Stimulated activated CD8-positive, alpha-beta memory T cell treated with anti-CD3 and anti-CD28 coated beads, Interleukin-7, amount 100 ng/mL, for 24 hours (primary cell): ENCODE results near the gene GMFB.

Experiments
- DNase-seq: peaks from one replicate; pipeline ENCODE4 v3.0.0-alpha.2; 2020; ENCODE audit warnings: low read depth

The GMFB gene

DNA sequence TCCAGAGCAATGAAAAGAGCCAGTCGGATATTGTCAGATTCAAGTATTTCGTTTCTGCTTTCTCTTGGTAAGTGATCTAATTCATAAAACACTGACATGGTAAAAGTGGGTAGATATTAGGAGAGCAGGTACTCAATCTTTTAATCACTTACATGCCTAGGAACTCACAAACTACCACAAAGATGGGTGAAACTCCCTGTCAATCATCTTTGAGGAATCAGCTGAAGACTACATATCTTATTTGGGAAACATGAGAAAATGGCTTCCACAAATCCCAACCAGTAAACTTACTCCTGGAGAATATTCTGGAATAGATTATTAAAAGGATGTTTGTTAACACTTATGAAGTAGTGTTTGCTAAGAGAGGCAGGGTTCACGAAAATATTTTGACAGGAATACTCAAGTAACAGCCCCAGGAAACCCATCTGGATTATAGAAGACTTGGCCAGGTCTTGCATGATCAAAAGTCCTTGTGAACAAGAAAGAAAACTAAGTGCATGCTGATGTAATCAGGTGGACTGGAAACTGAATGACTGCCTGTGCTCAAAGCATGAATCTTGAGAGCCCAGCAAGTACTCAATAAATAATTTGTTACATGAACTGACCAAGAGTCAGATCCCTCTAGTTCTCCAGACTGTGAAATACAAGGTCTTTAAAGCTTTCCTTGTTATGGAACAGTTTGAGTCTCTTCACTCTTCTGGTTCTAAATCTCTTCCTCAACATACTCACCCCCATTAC lies 63.1 kb downstream of the GMFB start:
- no peak for DNase-seq

DNA sequence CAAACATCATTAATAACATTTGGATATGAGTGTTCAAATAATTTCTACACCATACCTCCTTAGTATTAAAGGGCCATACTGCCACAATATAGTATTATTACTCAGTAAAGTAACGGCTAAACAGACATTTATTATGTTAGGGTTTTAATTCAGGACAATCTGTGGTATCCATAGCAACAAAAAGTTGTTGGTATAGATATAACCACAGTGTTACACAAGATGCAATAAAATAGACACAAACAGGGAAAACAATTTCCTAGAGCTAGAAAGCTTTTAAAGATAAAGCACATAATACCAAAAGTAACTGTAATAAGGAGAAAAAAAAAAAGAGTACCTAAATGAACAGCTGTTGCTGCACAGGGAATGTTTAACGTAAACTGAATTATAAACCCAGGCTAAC lies 63.7 kb downstream of the GMFB start:
- DNase-seq, result no peak
